ENCODE data around the gene HELQ. TPM values are rescaled to one million over a fixed set of nuclear protein-coding genes. Genes with fewer than 3 reads are reported as not detected.
A peak's percentile ranks its signal among the peaks of the same experiment; 100 is the strongest.
"Not testable (repeated sequence)": the region's sequence is repeated elsewhere in the genome, so short reads cannot be mapped to it uniquely, and the experiment has no call there.

The HELQ gene
- 7.8 and 8.4 TPM in 2 replicates for total RNA-seq (2014; rRNA removed; shearing (Covaris generic))

GRCh38 chr4:83455281-83456183 lies at the start of gene HELQ, which contains the start of gene MRPS18C:
Gene HELQ (minus strand): TSS chr4:83455823. CDS start chr4:83455693, 130 bp downstream.
Gene MRPS18C (plus strand): TSS chr4:83456058. CDS start chr4:83456078, 20 bp downstream.
- peak; percentile 97 for DNase-seq (ENCODE audit: low read depth)

GRCh38 chr4:83504996-83505395 lies 49.4 kb upstream of the HELQ start:
- DNase-seq (ENCODE audit: low read depth): no peak

- no peak for DNase-seq (ENCODE audit: low read depth)
Measured at GRCh38 chr4:83504503-83504902, 48.9 kb upstream of the HELQ start.

- DNase-seq (ENCODE audit: low read depth): no peak
Measured at GRCh38 chr4:83503974-83504373, 48.4 kb upstream of the HELQ start.

- not testable (repeated sequence) for DNase-seq (ENCODE audit: low read depth)
Measured at GRCh38 chr4:83501671-83502070, 46.0 kb upstream of the HELQ start.

- DNase-seq (ENCODE audit: low read depth): no peak
Measured at GRCh38 chr4:83498187-83498586, 42.6 kb upstream of the HELQ start.

- DNase-seq (ENCODE audit: low read depth): not testable (repeated sequence)
Measured at GRCh38 chr4:83496085-83496917, 40.7 kb upstream of the HELQ start.

- DNase-seq (ENCODE audit: low read depth): peak; percentile 14
Measured at GRCh38 chr4:83490876-83491450, 35.3 kb upstream of the HELQ start.

- DNase-seq (ENCODE audit: low read depth): no peak
Measured at GRCh38 chr4:83489711-83490326, 34.2 kb upstream of the HELQ start.

- DNase-seq (ENCODE audit: low read depth): no peak
Measured at GRCh38 chr4:83486457-83487129, 31.0 kb upstream of the HELQ start.

GRCh38 chr4:83484500-83485461 lies 29.2 kb upstream of the HELQ start, which contains the start of gene ABRAXAS1:
Gene ABRAXAS1 (minus strand): TSS chr4:83485100. CDS start chr4:83485072, 28 bp downstream.
- DNase-seq (ENCODE audit: low read depth): peak; percentile 95

- no peak for DNase-seq (ENCODE audit: low read depth)
Measured at GRCh38 chr4:83473966-83474365, 18.3 kb upstream of the HELQ start.

GRCh38 chr4:83473423-83473822 lies 17.8 kb upstream of the HELQ start:
- DNase-seq (ENCODE audit: low read depth): no peak

GRCh38 chr4:83456184-83456501 lies 520 bp upstream of the HELQ start:
- DNase-seq (ENCODE audit: low read depth): no peak

GRCh38 chr4:83454686-83455085 lies 937 bp downstream of the HELQ start:
- DNase-seq (ENCODE audit: low read depth): peak; percentile 10

GRCh38 chr4:83449009-83449408 lies 6.6 kb downstream of the HELQ start:
- no peak for DNase-seq (ENCODE audit: low read depth)

- DNase-seq (ENCODE audit: low read depth): no peak
Measured at GRCh38 chr4:83440899-83441298, 14.7 kb downstream of the HELQ start.

GRCh38 chr4:83440148-83440814 lies 15.3 kb downstream of the HELQ start:
- no peak for DNase-seq (ENCODE audit: low read depth)

GRCh38 chr4:83438719-83439118 lies 16.9 kb downstream of the HELQ start:
- DNase-seq (ENCODE audit: low read depth): no peak
